GM06990 (cell line): Measurements from ENCODE around the gene SLC25A15.
A peak's percentile ranks its signal among the peaks of the same experiment; 100 is the strongest.

Experiments
- DNase-seq: peaks from one replicate; pipeline ENCODE4 v3.0.0-alpha.2; 2011; ENCODE audit not compliant: insufficient read length; ENCODE audit errors: extremely low read depth
- H3K27me3 ChIP-seq: replicated peaks from 2 replicates; pipeline ENCODE4 v1.6.0; 2011; ENCODE audit warnings: low read length; ENCODE audit not compliant: control insufficient read depth, insufficient read depth
- H3K36me3 ChIP-seq: 2 replicates; pipeline ENCODE4 v1.5.1; 2011; ENCODE audit warnings: low read length; ENCODE audit not compliant: control insufficient read depth, insufficient read depth
- H3K4me3 ChIP-seq: replicated peaks from 2 replicates; pipeline ENCODE4 v1.5.1; 2011; ENCODE audit warnings: low read depth, mild to moderate bottlenecking, control low read depth, low read length
- CTCF ChIP-seq: IDR thresholded peaks from 2 replicates; pipeline ENCODE4 v1.5.1; 2011; ENCODE audit warnings: low read length, control low read depth, mild to moderate bottlenecking, inconsistent platforms; ENCODE audit not compliant: insufficient read depth, poor library complexity, severe bottlenecking

Gene SLC25A15

DNA sequence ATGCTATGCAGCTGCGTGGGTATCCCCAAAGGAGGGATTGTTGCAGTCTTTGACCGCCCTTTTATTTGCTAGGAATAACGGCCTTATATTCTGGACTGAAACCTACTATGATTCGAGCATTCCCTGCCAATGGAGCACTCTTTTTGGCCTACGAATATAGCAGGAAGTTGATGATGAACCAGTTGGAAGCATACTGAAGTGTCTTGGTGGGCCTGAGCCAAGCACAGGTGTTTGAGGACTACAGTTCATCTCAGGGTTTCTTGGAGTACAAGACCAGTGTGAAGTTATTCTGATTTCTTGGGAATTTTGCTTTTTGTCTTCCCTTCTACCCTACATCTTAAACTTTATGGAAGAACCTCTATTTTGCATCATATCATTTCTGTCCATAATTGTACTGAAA lies 20.1 kb downstream of the SLC25A15 start:
- TF ChIP-seq CTCF: no peak
- Histone ChIP-seq H3K27me3 (no peaks in the 10 kb centered on the region), H3K4me3 (no peak overlapping the region), H3K36me3 (peaks cover 1% of the 10 kb centered on the region)
- no peak for DNase-seq

- no peak for TF ChIP-seq CTCF
- H3K4me3 ChIP-seq: no peak overlapping the region
- DNase-seq: no peak
- H3K27me3 ChIP-seq: no peaks in the 10 kb centered on the region
- peaks cover 1% of the 10 kb centered on the region for H3K36me3 ChIP-seq
These were observed 22.7 kb downstream of the SLC25A15 start for GRCh38 chr13:40812102-40812501.

DNA sequence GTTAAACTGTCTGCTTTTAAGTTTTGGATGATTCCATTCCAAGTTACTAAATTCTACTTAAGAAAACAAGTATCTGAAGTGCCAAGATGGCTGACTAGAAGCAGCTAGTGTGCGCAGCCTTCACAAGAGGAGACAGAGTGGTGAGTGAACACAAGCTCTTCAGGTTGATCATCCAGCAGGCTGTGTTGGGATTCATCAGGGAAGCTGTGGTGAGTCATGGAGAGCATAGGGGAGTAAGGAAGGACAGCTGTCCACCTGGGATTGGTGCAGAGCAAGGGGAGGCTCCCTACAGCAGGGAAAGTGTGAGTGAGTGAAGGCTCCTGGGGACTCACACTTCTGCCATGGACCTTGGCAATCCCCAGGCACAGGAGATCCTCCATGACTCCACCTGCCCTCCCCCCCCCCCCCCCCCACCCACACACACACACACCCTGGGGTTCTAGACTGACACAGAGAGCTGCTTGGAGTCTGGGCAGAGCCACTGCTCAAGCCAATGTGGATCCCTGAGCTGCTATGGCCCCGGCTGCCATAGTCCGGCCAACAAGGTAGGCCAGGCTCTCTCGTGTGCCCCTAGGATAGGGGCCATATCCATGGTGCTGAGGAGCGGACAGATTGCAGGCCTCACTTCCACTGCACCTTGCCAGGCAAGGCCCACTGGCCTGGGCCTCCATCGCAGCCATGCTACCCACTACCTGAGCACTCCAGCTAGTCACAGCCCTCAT lies 23.5 kb downstream of the SLC25A15 start:
- no peak overlapping the region for H3K4me3 ChIP-seq
- no peak for TF ChIP-seq CTCF
- no peaks in the 10 kb centered on the region for H3K27me3 ChIP-seq
- DNase-seq: no peak
- H3K36me3 ChIP-seq: peaks cover 1% of the 10 kb centered on the region

- Histone ChIP-seq H3K36me3 (peaks cover 1% of the 10 kb centered on the region), H3K4me3 (no peak overlapping the region), H3K27me3 (no peaks in the 10 kb centered on the region)
- peak; percentile 25 for DNase-seq
- peak; percentile 69 for TF ChIP-seq CTCF
These were observed 24.4 kb downstream of the SLC25A15 start for GRCh38 chr13:40813667-40814454.

GRCh38 chr13:40814803-40815202 lies 25.4 kb downstream of the SLC25A15 start:
- no peak for TF ChIP-seq CTCF
- Histone ChIP-seq H3K36me3 (peaks cover 1% of the 10 kb centered on the region; the same call in 1 of the 2 replicates), H3K27me3 (no peaks in the 10 kb centered on the region), H3K4me3 (no peak overlapping the region)
- no peak for DNase-seq
